A673 (cell line): ENCODE results near the gene BICC1. TPM values are rescaled to one million over a fixed set of nuclear protein-coding genes. Genes with fewer than 3 reads are reported as not detected.

Experiments
- BruUV-seq: library from RNA; stranded (reverse); fragments of 400-500 nt; replicated peaks from 2 replicates; lab custom pipeline; 2021; lab: Mats Ljungman, UMichigan
- CTCF ChIA-PET: fragments of 300-600 bp; sonication (Branson Sonifier 250); formaldehyde crosslinking; loops from one replicate; lab custom pipeline; 2022; ENCODE audit warnings: antibody characterized with exemption; lab: Charles Lee
- POLR2A ChIA-PET: fragments of 300-600 bp; sonication (Branson Sonifier 250); formaldehyde crosslinking; loops from one replicate; lab custom pipeline; 2022; ENCODE audit warnings: antibody characterized with exemption; ENCODE audit not compliant: low non-redundant PET; lab: Charles Lee
- DNase-seq: peaks from one replicate; pipeline ENCODE4 v3.0.0-alpha.2; 2015; ENCODE audit warnings: low spot score
- H3K27ac ChIP-seq: fragments of 200-600 bp; sonication (generic); 2 replicates; pipeline ENCODE4 v1.5.1; 2016; ENCODE audit warnings: mixed run types, low read depth, mild to moderate bottlenecking, mixed read lengths, antibody characterized with exemption, low read length; ENCODE audit not compliant: poor library complexity, severe bottlenecking
- H3K27me3 ChIP-seq: fragments of 200-600 bp; sonication (generic); replicated peaks from 2 replicates; pipeline ENCODE4 v1.6.1; 2017; ENCODE audit warnings: mixed run types, low read depth, mild to moderate bottlenecking, mixed read lengths, antibody characterized with exemption, low read length; ENCODE audit not compliant: insufficient read depth, poor library complexity
- H3K36me3 ChIP-seq: fragments of 200-600 bp; sonication (generic); 2 replicates; pipeline ENCODE4 v1.6.1; 2016; ENCODE audit warnings: mixed run types, mild to moderate bottlenecking, mixed read lengths, antibody characterized with exemption, low read length; ENCODE audit not compliant: insufficient read depth, poor library complexity, severe bottlenecking
- H3K4me1 ChIP-seq: fragments of 200-600 bp; sonication (generic); 2 replicates; pipeline ENCODE4 v1.6.1; 2017; ENCODE audit warnings: mixed run types, mild to moderate bottlenecking, mixed read lengths, antibody characterized with exemption, low read length; ENCODE audit not compliant: insufficient read depth, poor library complexity, severe bottlenecking
- H3K4me3 ChIP-seq: fragments of 200-600 bp; sonication (generic); 2 replicates; pipeline ENCODE4 v1.5.1; 2016; ENCODE audit warnings: low read depth, mixed run types, mild to moderate bottlenecking, mixed read lengths, low read length; ENCODE audit not compliant: poor library complexity, severe bottlenecking
- H3K9me3 ChIP-seq: fragments of 200-600 bp; sonication (generic); 2 replicates; pipeline ENCODE4 v1.6.1; 2016; ENCODE audit warnings: mixed run types, low read depth, mild to moderate bottlenecking, mixed read lengths, antibody characterized with exemption, low read length; ENCODE audit not compliant: poor library complexity, severe bottlenecking
- EZH2 ChIP-seq: fragments of 200-600 bp; sonication (generic); IDR thresholded peaks from 2 replicates; pipeline ENCODE4 v1.6.1; 2017; ENCODE audit warnings: borderline replicate concordance, low read depth, mild to moderate bottlenecking, mixed read lengths, antibody characterized with exemption, low read length; ENCODE audit not compliant: poor library complexity, severe bottlenecking
- intact Hi-C: fragments of 100-400 bp; cut with micrococcal nuclease; formaldehyde crosslinking; loops from one replicate; pipeline ENCODE4 v1.10.0; 2022; ENCODE audit not compliant: unreplicated experiment
- total RNA-seq: library from RNA; stranded (reverse); gene quantifications from 2 replicates; pipeline ENCODE4 v1.2.3, GENCODE V29; 2021
- TF ChIP-seq, protein P1 (sequence below): fragments of 300-800, 200-600 bp; sonication (generic); conservative IDR thresholded peaks from 2 replicates; pipeline ENCODE4 v1.5.1; 2017; ENCODE audit warnings: low read depth, mild to moderate bottlenecking, antibody characterized with exemption, low read length, moderate library complexity, mixed read lengths

BICC1 gene
- total RNA-seq, 1 experiment from 2014 or later = 1.6 TPM

- Histone ChIP-seq H3K4me1 (no peaks in the 10 kb centered on the region), H3K9me3 (no peaks in the 10 kb centered on the region), H3K27me3 (no peaks in the 10 kb centered on the region), H3K36me3 (no peaks in the 10 kb centered on the region), H3K27ac (no peak overlapping the region), H3K4me3 (no peak overlapping the region)
- intact Hi-C loops = no loop called here
- DNase-seq = no peak
- TF ChIP-seq, protein P1, sequence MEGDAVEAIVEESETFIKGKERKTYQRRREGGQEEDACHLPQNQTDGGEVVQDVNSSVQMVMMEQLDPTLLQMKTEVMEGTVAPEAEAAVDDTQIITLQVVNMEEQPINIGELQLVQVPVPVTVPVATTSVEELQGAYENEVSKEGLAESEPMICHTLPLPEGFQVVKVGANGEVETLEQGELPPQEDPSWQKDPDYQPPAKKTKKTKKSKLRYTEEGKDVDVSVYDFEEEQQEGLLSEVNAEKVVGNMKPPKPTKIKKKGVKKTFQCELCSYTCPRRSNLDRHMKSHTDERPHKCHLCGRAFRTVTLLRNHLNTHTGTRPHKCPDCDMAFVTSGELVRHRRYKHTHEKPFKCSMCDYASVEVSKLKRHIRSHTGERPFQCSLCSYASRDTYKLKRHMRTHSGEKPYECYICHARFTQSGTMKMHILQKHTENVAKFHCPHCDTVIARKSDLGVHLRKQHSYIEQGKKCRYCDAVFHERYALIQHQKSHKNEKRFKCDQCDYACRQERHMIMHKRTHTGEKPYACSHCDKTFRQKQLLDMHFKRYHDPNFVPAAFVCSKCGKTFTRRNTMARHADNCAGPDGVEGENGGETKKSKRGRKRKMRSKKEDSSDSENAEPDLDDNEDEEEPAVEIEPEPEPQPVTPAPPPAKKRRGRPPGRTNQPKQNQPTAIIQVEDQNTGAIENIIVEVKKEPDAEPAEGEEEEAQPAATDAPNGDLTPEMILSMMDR = no peak
- no peak for TF ChIP-seq EZH2
- CTCF ChIA-PET = no interaction called here
- no TSS peak for BruUV-seq
- POLR2A ChIA-PET = no interaction called here
Measured at GRCh38 chr10:58712141-58712540, 199.5 kb downstream of the BICC1 start.

- no TSS peak for BruUV-seq
- DNase-seq = no peak
- Histone ChIP-seq H3K27me3 (no peaks in the 10 kb centered on the region), H3K4me3 (no peak overlapping the region), H3K27ac (no peak overlapping the region), H3K9me3 (no peaks in the 10 kb centered on the region), H3K36me3 (no peaks in the 10 kb centered on the region), H3K4me1 (no peaks in the 10 kb centered on the region)
- ChIA-PET CTCF (no interaction called here), POLR2A (no interaction called here)
- intact Hi-C loops = no loop called here
- TF ChIP-seq, protein P1 = no peak
- TF ChIP-seq EZH2 = no peak
Measured at GRCh38 chr10:58712982-58713381, 200.3 kb downstream of the BICC1 start.

GRCh38 chr10:58714409-58714808, 201.7 kb downstream of the BICC1 start:
- Histone ChIP-seq H3K4me1 (no peaks in the 10 kb centered on the region), H3K27me3 (no peaks in the 10 kb centered on the region), H3K27ac (no peak overlapping the region), H3K9me3 (no peaks in the 10 kb centered on the region), H3K36me3 (no peaks in the 10 kb centered on the region), H3K4me3 (no peak overlapping the region)
- no peak for DNase-seq
- ChIA-PET POLR2A (no interaction called here), CTCF (no interaction called here)
- TF ChIP-seq EZH2 = no peak
- TF ChIP-seq, protein P1 = no peak
- BruUV-seq = no TSS peak
- intact Hi-C loops = no loop called here
